GM18508 (cell line): ENCODE results near the gene GALNT6.

Experiments used
- ATAC-seq: cut with Tn5 transposase; IDR thresholded peaks from one replicate; pipeline ENCODE4 v1.9.1; 2021; ENCODE audit warnings: moderate number of reproducible peaks; ENCODE audit not compliant: insufficient read depth, unreplicated experiment

GALNT6 gene

DNA sequence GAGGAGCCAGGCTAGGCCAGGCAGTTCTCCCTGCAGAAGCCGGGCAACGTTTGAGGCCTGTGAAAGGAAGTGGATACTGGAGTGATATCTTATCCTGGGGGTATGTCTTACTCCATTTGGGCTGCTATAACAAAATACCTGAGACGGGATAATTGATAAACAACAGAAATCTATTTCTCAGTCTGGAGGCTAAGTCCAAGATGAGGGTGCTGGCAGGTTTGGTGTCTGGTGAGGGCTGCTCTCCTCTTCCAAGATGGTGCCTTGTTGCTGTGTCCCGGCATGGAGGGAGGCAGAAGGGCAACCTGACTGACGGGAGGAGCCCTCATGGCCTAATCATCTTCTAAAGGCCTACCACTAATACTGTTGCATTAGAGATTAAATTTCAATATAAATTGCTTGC lies 15.7 kb upstream of the GALNT6 start:
- ATAC-seq: no peak

DNA sequence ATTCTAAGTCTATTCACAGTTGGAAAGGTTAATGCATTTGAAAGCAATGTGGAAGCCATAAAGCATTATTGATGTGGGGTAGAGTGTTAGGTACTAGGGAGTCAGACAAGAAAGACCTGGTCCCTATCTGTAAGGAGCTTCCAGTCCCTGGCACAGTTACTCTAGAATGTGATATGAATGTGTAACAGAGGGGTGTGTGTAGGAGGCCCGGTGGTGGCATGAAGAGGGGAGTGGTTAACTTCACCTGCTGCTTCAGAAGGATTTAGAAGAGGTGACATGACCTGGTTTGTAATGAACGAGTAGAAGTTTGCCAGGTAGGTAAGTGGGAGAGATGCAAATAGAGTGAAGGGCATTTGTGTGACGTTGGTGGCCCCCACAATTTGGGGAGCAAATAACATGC lies 15.1 kb upstream of the GALNT6 start:
- ATAC-seq: no peak

DNA sequence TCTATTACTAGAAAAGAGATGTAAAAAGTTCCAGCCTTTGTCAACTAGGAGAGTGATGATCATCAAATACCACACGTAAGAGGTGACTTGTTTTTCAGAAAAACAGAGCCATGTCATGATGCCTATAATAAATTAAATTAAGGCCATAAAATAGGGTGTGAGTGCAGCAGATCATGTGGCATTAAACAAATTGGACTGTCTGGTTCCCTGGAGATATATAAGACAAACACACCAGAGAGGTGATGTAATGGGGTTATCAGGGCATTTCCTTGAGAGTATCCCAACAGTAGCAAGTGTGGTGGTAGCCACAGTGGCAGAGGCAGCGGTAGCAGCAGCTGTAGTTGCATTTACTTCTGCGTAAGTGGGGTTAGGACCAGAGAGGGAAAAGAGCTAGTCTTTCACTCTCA lies 14.6 kb upstream of the GALNT6 start:
- ATAC-seq: no peak

DNA sequence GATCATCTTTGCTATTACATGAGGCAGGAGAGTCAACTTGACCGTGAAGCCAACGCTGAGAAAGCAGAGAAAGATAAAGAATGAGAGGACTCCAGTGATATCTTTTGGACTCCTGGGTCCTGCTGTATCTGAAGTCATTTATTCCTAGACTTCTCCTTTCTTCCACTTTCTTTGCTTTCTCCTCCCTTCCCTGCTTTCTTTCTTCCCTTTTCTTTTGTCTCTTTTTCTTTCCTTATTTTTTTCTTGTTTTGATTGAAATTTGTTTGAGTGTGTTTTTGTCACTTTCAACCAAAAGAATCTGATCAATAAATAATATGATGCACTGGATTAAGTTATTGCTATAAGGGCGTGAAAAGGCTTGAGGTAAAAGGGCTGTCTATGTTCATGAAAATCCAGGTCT lies 13.4 kb upstream of the GALNT6 start:
- no peak for ATAC-seq

DNA sequence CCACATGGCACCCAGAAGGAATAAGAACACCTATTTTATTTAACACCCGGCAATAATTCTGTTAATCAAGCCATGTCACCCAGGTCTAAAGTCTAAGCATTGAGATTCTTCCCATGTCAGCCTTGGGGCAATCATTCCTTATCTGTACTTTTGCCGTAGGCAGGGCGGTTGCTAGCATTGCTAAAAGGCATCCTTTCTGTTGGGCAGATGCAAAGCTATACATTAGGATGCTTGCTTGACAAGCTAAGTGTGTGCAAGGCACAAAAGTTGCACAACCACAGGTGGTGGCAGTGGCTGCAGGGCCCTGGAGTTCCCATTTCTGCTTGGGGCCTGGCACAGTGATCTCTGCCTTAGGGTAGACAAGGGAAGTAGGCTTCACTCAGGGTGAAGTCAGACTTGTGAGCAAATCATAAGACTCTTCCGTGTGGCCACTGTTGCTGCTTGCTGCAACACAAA lies 12.5 kb upstream of the GALNT6 start:
- ATAC-seq: no peak

DNA sequence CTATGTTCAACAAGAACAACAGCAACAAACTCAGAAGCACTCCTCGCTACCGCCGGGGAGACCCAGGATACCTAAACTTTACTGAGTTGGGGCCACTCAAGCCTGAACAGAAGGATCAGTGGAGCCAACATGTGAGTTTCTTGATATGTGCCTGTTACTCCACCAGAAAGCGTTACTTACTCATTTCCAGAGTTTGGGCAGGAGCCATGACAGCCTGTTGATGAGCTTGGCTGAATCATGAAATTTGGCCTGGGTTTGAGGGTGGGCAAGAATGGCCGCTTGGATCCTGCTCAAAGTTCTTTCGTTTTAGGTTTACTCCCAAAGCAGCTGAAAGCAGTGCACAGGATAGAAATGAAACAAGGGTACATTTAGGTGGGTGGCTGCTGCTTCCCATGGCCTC lies 12.0 kb upstream of the GALNT6 start:
- ATAC-seq: no peak

DNA sequence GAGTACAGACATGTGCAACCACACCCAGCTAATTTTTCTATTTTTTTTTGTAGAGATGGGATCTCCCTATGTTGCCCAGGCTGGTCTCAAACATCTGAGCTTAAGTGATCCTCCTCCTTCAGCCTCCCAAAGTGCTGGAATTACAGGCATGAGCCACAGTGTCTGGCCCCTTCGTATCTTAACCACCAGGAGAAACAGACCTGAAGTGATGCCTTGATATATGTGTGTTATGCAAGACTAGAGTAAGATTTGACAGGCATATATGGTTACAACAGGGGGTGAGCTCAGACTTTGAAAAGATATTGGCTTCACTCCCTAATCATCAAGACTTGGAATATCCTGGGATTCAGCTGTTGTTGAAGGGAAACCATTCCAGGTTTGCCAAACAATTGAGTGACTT lies 10.7 kb upstream of the GALNT6 start:
- no peak for ATAC-seq

DNA sequence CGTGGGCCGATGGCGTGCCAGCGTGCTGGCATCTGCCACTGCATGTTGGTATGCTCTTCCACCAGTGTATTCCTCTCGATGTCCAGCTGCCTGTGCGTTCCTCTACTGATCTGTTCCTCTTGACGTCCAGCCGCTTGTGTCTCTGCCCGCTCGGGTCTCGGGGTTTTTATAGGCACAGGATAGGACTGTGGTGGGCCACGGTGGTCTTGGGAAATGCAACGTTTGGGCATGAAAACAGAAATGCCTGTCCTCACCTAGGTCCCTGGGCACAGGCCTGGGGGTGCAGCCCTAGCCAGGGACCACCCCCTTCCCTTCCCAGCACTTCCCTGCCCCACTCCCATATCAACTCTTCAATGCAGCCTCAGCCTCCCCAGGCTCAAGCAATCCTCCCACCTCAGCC lies 10.3 kb upstream of the GALNT6 start:
- ATAC-seq: no peak

DNA sequence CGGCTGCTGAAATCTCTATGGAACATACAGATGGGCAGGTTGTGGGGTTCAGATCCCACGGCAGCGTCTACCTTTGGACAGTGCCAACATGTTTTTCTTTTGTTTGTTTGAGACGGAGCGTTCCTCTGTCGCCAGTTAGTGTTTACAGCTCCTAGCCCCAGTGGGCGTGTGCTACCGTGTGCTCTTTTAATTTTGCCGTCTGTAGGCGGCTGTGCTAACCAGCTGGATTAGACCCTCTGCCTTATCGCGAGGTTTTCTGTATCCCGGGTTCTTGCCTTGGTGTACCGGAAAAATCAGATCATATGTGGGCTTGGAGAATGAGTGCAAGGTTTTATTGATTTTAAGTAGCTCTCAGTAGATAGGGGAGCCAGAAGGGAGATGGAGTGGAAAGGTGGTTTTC lies 9.8 kb upstream of the GALNT6 start:
- no peak for ATAC-seq

DNA sequence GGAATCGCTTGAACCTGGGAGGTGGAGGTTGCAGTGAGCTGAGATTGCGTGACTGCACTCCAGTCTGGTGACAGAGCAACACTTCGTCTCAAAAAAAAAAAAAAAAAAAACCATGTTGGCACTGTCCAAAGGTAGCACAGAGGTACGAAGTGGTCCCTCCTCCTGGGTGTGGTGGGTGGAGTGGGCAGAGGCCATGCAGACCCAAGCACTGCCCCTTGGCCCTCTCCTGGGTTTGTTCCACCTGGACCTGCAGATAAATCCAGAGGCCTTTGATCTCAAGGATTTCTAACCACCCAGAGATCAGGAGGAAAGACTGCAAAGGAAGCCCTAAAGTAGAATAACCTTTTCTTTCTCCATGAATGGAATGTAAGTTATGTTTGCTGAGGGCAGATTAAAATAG lies 8.7 kb upstream of the GALNT6 start:
- no peak for ATAC-seq

DNA sequence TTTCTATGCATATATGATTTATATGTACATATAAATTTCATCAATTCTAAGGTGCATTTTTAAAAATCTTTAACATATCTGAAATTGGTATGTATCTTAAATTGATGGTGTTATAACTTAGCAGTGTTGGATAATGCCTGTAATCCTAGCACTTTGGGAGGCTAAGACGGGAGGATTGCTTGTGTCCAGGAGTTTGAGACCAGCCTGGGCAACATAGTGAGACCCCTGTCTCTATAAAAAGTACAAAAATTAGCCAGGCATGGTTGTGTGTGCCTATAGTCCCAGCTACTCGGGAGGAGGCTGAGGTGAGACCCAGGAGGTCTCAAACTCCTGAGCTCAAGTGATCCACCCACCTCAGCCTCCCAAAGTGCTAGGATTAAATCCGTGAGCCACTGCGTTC lies 6.5 kb upstream of the GALNT6 start:
- no peak for ATAC-seq

DNA sequence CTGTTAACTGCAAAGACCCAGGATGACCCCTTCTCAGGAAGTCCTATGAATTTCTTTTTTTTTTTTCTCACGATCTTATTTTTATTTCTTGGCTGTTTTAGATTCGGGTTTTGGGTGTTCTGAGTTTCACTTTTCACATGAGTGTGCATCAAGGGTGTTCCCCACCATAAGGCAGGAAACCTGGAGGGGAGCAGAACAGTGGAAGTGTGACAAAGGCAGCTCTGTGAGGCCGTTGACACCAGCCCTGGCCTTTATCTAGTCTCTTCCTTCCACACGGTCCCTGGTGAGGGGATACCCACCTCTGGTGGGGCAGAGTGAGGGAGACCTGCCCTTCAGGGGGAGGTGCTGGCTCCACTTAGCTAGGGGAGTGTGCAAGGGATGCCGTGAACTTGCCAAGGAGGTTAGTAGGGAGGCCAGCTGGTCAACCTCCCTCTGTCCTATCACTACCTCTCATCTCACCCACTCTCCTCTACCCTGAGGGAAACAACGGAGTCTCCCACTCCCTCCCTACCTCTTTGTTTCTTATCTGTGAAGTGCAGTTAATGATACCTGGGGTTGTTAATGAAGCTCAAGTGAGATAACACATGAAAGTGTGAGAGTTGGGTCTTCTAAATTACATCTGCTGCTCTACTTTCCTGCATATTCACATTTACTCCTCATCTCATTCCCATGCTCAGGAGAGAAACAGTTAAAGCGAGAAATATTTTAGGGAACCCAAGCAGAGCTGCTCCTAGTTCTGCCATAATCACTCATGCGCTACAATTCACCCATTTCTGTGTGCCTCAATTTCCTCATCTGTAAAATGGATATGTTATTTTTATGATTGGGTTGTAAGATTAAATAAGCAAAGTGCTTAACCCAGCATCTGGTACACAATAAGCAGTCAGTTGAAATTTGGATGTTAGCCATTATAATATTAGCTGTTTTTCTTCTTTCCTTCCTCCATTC lies 4.4 kb upstream of the GALNT6 start:
- ATAC-seq: no peak

DNA sequence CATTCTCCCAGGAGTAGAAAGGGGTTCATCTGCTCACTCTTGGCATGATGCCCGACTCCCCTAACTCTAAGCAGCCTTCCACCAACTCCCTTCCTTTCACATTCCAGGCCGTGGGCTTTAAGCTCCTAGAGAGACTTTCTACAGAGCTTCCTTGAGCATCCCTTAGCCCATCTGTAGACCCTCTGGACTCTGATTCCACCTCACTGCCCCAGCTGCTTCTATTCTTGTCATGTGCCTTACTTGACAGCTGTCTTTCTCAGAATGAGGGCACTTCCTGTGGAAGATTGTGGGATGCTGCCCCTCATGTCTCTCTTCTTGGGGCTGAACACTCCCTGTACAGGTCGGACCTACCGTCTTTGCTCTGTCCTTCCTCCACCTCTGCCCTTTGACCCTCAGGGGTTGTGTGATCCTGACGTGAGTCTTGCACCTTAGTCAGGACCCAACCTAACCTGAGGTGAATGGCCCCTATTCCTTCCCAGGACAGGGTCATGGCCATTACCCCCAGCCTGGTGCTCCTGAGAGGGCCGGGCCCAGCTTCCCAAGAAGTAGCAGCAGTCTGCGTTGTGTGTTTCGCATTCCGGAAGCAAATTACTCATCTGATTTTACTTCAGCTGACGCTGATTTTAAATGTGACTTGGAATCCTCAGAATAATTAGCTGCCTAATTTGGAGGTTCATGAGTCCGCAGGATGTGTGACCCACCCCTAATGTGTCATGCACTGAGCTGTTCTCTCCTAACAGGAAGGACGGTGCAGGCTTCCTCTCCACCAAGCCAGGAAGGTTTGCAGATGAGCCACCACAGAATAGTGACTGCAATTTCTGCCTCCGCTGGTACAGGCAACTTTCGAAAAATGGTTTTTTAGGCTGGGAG lies 2.7 kb upstream of the GALNT6 start:
- no peak for ATAC-seq

DNA sequence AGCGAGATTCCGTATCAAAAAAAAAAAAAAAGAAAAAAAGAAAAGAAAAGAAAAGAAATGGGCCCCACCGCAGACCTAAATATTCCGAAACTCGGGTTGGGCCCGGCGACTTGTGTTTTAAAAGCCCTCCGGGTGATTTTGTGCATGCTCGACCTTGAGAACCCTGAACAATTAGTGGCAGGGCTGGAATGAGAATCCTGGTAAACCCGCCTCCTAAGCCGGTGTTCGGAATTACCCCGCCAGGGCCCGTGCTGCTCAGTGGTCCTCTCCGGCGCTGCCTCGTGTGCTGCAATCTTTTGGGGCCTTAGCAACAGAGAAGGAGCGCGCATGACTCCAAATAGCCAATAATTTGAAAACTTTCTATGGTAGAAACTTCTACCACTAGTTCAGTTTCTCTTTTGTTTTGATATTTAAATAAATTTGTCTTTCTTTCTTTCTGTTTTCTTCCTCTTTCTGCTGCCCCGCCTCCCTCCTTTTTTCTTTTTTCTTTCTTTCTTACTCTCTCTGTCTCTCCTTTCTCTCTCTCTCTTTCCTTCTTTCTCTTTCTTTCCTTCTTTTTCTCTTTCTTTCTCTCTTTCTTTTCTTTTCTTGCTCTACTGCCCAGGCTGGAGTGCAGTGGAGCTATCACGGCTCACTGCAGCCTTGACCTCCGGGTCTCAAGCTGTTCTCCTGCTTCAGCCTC lies 1.5 kb upstream of the GALNT6 start:
- ATAC-seq: no peak

DNA sequence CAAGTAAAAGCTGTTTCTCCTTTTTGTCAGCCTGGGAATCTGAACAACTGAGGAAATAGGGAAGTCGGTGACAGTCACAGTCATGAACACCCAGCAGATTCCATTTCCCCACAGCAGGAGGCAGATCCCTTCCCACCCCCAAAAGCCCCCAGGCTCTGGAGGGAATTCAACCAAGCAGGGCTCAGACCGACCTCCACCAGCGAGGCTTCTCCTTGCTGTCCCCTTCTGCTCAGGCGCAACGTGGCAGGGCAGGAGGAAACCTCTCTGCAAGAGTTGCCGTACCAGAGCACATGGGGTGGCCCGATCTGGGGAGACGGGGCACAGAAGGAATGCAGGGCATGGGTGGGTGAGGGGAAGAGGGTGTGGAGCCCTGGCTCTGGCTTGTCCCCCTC lies 319 bp downstream of the GALNT6 start:
- no peak for ATAC-seq

DNA sequence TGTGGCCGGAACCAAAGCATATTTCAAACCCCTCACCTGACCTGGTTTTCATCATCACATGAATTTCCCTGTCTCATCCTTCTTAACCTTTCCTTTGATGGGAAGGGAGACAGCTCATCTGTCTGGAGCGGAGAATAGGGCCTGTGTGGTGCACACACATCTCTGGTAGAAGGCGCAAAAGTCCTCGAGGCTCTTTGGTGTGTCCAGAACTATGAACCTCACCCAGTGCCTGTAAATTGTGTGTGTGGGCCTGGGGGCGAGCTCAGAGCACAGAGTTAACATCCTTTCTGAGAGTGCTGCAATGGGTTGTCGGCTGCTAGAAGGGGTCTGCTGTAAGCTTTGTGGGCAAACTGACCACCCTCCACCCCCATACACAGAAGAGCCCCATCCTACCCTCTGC lies 749 bp downstream of the GALNT6 start:
- ATAC-seq: no peak

DNA sequence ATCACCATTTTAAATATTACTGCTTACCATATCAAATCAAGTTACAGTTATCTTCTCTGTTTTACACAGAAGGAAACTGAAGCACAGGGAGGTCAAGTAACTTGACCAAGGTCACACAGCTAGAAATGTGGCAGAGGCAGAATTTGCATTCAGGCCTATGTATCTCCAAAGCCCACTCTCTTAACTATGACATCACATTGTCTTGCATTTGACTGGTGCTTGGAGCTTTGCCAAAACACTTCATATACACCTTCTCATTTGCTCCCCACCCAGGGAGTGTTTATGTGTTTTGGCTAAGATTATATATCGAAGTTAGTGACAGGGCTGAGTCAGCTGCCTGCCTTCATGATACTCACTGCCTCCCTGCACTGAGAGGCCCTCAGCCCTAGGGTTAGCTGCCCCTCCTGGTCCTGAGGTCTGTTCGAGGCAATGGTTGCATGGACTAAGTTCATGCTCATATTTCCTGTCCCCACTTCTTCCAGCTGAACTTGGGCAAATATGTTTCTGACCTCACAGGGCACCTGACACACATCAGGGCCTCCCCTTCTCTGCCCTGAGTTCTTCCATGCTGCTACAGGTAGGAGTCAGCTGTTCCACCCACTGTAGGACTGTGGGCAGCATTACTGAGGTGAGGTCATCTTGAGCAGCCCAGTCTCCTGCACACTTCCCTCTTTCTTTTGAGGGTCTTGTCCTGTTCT lies 1.8 kb downstream of the GALNT6 start:
- no peak for ATAC-seq

DNA sequence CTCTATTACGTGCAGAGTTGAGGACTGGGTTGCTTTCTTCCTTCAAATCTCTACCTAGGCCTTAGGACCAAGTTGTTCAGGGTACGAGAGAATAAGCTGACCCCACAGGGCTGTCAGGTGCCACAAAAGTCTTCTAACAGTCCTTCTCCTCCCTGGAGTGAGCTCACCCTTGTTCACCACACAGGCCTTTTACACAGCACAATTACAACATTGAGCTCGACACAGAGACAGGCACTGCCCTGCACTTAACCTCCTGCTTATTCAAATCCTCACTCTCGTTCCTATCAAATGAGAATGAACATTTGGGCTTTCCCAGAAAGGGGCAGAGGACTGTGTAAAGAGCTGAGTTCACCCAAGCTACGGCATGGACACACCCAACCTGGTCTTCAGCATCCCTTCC lies 2.4 kb downstream of the GALNT6 start:
- ATAC-seq: no peak

DNA sequence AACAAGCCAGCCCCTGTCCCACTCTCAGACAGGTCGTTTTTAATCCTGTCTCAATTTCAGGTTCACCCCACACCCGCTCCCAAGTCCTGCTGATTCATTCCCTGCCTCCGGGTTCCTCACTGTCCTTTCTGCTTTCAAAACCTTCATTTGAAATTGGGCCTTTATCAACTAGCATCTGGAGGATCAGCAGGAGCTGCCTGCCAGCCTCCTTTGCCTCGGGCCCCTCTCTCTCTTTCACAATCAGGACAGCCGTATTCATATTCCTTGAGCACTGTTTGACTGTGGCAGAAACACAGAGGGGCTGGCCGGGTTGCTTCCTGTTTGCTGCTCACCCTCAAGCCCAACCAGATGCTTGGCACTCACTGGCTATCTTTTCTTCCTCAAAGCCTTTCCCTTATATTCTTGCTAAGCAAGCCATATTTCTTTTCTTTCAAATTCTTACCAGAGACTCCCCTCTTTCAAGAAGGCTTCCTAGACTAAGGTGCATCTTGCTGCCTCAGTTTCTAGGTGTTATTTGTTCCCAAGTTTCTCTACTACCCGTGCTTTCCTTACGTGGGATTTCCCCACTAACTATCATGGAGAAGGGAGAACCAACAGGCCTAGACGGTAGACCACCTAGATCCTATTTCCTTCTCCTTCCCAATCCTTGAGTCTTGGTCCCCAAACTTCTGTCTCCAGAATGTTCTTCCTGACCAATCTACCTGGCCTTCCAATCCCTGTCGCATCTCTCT lies 3.0 kb downstream of the GALNT6 start:
- ATAC-seq: no peak

DNA sequence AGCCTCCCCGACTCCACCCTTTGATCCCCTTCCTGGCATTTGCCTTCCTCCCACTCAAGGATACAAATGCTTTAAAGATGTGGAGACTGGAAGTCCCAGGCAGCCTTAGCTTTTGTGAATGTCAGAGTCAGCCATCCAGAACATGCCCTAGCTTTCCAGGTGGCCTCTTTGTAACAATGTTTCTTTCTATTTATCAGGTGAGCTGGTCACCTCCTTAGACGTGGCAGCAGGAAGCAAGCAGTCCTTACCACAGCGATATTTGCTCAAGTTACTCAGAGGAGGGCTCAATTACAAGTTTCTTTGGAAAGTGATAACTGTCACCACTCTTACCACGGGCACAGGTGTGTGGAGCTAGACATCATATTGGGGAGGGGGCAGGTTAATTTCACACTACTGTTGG lies 4.9 kb downstream of the GALNT6 start:
- ATAC-seq: no peak
